Cardiac septum (tissue), 1 donor: ENCODE results near the gene RPS3A. TPM values are rescaled to one million over a fixed set of nuclear protein-coding genes. Genes with fewer than 3 reads are reported as not detected.

Experiments used
- total RNA-seq: library from RNA; stranded (reverse); fragmentation: NEBNext Ultra II Directional; extraction: Animal tissue kit (Norgen Biotek cat#: 25700); gene quantifications from one replicate; pipeline ENCODE4 v1.2.1, GENCODE V29; 2021
- donor health status: DM: no; HTN: no; CAD: no.

Gene RPS3A
- total RNA-seq, 1 donor from 2014 or later = 807 TPM

Other genes starting within 250 kb of the RPS3A start
- 22.7 TPM for gene LRBA, start 84.3 kb upstream of the RPS3A start, total RNA-seq
- gene PRSS48, start 177.5 kb downstream of the RPS3A start, total RNA-seq = not detected
- 142 TPM for gene SH3D19, start 226.0 kb downstream of the RPS3A start, total RNA-seq